BLaER1 treated with 17β-estradiol and CSF1 and Interleukin-3, amounts not matched to agents 10 nM and 100 nM (cell line): Measurements from ENCODE around the gene PITX1.

Experiments
- H3K27ac ChIP-seq, 11 experiments: shearing (Covaris generic); formaldehyde crosslinking; 2 replicates each; pipeline ENCODE4 v1.8.1; 2022
- H3K27me3 ChIP-seq, 11 experiments: shearing (Covaris generic); formaldehyde crosslinking; 2 replicates each; pipeline ENCODE4 v1.8.1; 2022
- H3K36me3 ChIP-seq, 11 experiments: shearing (Covaris generic); formaldehyde crosslinking; 2 replicates each; pipeline ENCODE4 v1.8.1; 2022
- H3K4me1 ChIP-seq, 10 experiments: shearing (Covaris generic); formaldehyde crosslinking; 2 replicates each; pipeline ENCODE4 v1.8.1; 2022
- H3K4me2 ChIP-seq, 11 experiments: shearing (Covaris generic); formaldehyde crosslinking; 2 replicates each; pipeline ENCODE4 v1.8.1; 2022
- H3K4me3 ChIP-seq, 10 experiments: shearing (Covaris generic); formaldehyde crosslinking; 2 replicates each; pipeline ENCODE4 v1.8.1; 2022
- H3K9ac ChIP-seq, 11 experiments: shearing (Covaris generic); formaldehyde crosslinking; 2 replicates each; pipeline ENCODE4 v1.8.1; 2022
- H3K9me3 ChIP-seq, 11 experiments: shearing (Covaris generic); formaldehyde crosslinking; replicated peaks in 1 of 11; 2 replicates each; pipeline ENCODE4 v1.8.1; 2022
- H4K20me1 ChIP-seq, 11 experiments: shearing (Covaris generic); formaldehyde crosslinking; 2 replicates each; pipeline ENCODE4 v1.8.1; 2022
- Cebpa-rat ChIP-seq, 11 experiments: shearing (Covaris generic); IDR thresholded peaks; 2 replicates each; pipeline ENCODE4 v1.8.1; 2022

The PITX1 gene

GRCh38 chr5:135034963-135035677 lies 1.1 kb upstream of the PITX1 start:
- peak overlapping the region in 3 of 11 experiments; percentile 50 to 70 (median 50); a peak in 2 of 22 replicates for H3K4me2 ChIP-seq
- peaks cover 0 to 13% (median 6%) of the 10 kb centered on the region in 10 experiments; a peak in 16 of 20 replicates for H3K4me1 ChIP-seq
- TF ChIP-seq Cebpa-rat (IDR thresholded peaks at IDR 0.05) = no peak
- H3K4me3 ChIP-seq = peak overlapping the region in 1 of 10 experiments; percentile 45; a peak in 1 of 20 replicates
- H3K27me3 ChIP-seq = peaks cover 97 to 100% (median 100%) of the 10 kb centered on the region in 11 experiments
- H4K20me1 ChIP-seq = peaks cover 0 to 90% (median 73%) of the 10 kb centered on the region in 11 experiments; a peak in 17 of 22 replicates
- H3K9me3 ChIP-seq = peaks cover 22 to 48% (median 32%) of the 10 kb centered on the region in 11 experiments
- H3K27ac ChIP-seq = no peak overlapping the region
- no peaks in the 10 kb centered on the region for H3K36me3 ChIP-seq
- H3K9ac ChIP-seq = no peak overlapping the region

DNA sequence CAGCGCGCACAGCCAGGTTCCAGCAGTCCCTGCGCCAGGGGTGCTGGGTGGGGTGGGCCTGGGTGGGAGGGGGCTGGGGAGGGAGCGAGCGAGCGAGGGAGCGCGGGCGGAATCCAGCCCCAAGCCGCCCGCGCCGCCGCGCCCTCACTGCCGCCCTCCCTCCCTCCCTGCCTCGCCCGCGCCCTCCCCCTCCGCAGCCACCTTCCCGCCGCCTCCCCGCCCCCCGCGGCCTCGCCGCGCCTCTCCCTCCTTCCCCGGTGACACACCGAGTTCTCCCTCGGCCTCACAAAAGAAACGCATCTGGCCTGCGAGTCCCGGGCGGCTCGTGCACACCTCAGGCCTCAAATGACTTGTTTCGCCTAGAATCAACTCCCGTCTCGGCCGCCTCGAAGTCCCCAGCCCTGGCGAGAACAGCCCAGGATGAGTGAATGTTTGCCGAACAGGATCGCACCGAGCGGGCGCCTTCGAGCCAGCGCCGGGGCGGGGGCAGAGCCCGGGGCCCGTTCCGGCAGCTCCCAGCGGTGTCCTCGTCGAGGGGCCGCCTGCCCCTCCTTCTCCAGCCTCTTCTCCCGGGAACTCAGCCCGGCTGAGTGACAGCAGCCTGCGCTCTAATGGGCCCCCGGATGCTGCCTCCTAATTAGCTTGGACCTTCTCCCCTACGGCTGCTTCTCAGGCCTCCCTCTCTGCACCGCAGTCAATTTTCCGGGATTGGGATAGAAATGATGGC lies 371 bp upstream of the PITX1 start:
- H3K4me1 ChIP-seq = peaks cover 0 to 13% (median 6%) of the 10 kb centered on the region in 10 experiments; a peak in 16 of 20 replicates
- H3K9me3 ChIP-seq = peaks cover 22 to 48% (median 32%) of the 10 kb centered on the region in 11 experiments
- H4K20me1 ChIP-seq = peaks cover 0 to 85% (median 68%) of the 10 kb centered on the region in 11 experiments; a peak in 17 of 22 replicates
- peaks cover 97 to 100% (median 100%) of the 10 kb centered on the region in 11 experiments for H3K27me3 ChIP-seq
- no peak overlapping the region for H3K9ac ChIP-seq
- H3K4me3 ChIP-seq = peak overlapping the region; percentile 37 to 64 (median 48); a peak in 15 of 20 replicates
- H3K4me2 ChIP-seq = peak overlapping the region; percentile 61 to 90 (median 75); a peak in 21 of 22 replicates
- H3K36me3 ChIP-seq = no peaks in the 10 kb centered on the region
- no peak overlapping the region for H3K27ac ChIP-seq
- TF ChIP-seq Cebpa-rat (IDR thresholded peaks at IDR 0.05) = no peak

GRCh38 chr5:135032999-135033861 lies 798 bp downstream of the PITX1 start:
- H3K27ac ChIP-seq = no peak overlapping the region
- H3K9ac ChIP-seq = no peak overlapping the region; a peak in 1 of 22 replicates
- peak overlapping the region; percentile 37 to 64 (median 48); a peak in 19 of 20 replicates for H3K4me3 ChIP-seq
- H3K4me1 ChIP-seq = peaks cover 0 to 13% (median 6%) of the 10 kb centered on the region in 10 experiments; a peak in 16 of 20 replicates
- H3K36me3 ChIP-seq = no peaks in the 10 kb centered on the region
- peaks cover 0 to 75% (median 56%) of the 10 kb centered on the region in 11 experiments; a peak in 17 of 22 replicates for H4K20me1 ChIP-seq
- TF ChIP-seq Cebpa-rat (IDR thresholded peaks at IDR 0.05) = no peak
- peak overlapping the region; percentile 61 to 90 (median 75) for H3K4me2 ChIP-seq
- peaks cover 97 to 100% (median 100%) of the 10 kb centered on the region in 11 experiments for H3K27me3 ChIP-seq
- peaks cover 22 to 48% (median 33%) of the 10 kb centered on the region in 11 experiments for H3K9me3 ChIP-seq

GRCh38 chr5:135032695-135032998 lies 1.4 kb downstream of the PITX1 start:
- Histone ChIP-seq H4K20me1 (peaks cover 0 to 69% (median 53%) of the 10 kb centered on the region in 11 experiments; a peak in 17 of 22 replicates), H3K4me2 (no peak overlapping the region), H3K36me3 (no peaks in the 10 kb centered on the region), H3K27ac (no peak overlapping the region), H3K9ac (no peak overlapping the region), H3K27me3 (peaks cover 97 to 100% (median 100%) of the 10 kb centered on the region in 11 experiments), H3K4me3 (no peak overlapping the region), H3K4me1 (peaks cover 0 to 13% (median 6%) of the 10 kb centered on the region in 10 experiments; a peak in 16 of 20 replicates), H3K9me3 (peaks cover 26 to 48% (median 32%) of the 10 kb centered on the region in 11 experiments)
- TF ChIP-seq Cebpa-rat (IDR thresholded peaks at IDR 0.05) = no peak

- peaks cover 0 to 67% (median 47%) of the 10 kb centered on the region in 11 experiments; a peak in 17 of 22 replicates for H4K20me1 ChIP-seq
- no peak overlapping the region for H3K9ac ChIP-seq
- H3K4me1 ChIP-seq = peaks cover 0 to 13% (median 6%) of the 10 kb centered on the region in 10 experiments; a peak in 16 of 20 replicates
- peaks cover 97 to 100% (median 100%) of the 10 kb centered on the region in 11 experiments for H3K27me3 ChIP-seq
- no peak for TF ChIP-seq Cebpa-rat (IDR thresholded peaks at IDR 0.05)
- no peak overlapping the region for H3K4me3 ChIP-seq
- H3K36me3 ChIP-seq = no peaks in the 10 kb centered on the region
- no peak overlapping the region for H3K27ac ChIP-seq
- H3K4me2 ChIP-seq = no peak overlapping the region
- H3K9me3 ChIP-seq = peaks cover 26 to 46% (median 32%) of the 10 kb centered on the region in 11 experiments
Measured at GRCh38 chr5:135031813-135032694, 2.0 kb downstream of the PITX1 start.

DNA sequence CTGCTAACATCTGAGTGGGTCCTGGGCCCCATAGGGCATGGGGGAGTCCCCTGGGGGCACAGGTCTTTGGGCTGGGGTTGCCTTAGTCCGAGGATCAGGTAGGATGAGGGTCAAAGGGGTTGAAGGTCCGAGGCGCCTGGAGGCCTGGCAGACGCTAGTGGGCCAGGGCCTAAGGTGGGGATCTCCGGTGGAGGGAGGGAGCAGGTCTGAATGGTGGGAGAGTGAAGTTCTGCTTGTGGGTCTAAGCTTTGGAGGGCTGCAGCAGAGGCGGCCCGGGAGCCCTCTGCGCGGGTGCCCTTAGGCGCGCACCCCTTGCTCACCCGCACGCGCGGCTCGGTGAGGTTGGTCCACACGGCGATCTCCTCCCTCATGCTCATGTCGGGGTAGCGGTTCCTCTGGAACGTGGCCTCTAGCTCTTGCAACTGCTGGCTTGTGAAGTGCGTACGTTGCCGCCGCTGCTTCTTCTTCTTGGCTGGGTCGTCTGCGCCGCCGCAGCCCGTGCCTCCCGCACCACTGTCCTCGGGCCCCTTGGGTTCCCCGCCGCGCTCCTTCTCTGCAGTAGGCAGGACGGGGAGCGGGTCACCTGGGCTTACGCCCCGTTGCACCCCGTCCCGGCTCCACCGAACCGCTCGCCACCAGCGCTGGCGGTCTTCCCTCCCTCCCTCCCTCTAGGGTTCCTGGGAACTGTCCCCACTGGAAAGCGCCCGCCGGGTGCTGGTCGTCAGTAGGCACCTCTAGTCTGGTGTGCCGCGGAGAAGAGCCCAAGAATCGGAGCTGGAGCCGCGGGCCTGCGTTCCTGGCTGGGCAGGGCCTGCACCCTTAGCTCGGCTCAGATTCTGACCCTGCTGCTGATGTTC lies 2.8 kb downstream of the PITX1 start:
- Histone ChIP-seq H3K9ac (no peak overlapping the region), H3K4me3 (no peak overlapping the region; a peak in 1 of 20 replicates), H4K20me1 (peaks cover 0 to 65% (median 42%) of the 10 kb centered on the region in 11 experiments; a peak in 17 of 22 replicates), H3K27me3 (peaks cover 92 to 100% (median 100%) of the 10 kb centered on the region in 11 experiments), H3K36me3 (no peaks in the 10 kb centered on the region), H3K27ac (no peak overlapping the region), H3K4me2 (no peak overlapping the region), H3K4me1 (peaks cover 0 to 13% (median 6%) of the 10 kb centered on the region in 10 experiments; a peak in 16 of 20 replicates), H3K9me3 (peaks cover 26 to 46% (median 32%) of the 10 kb centered on the region in 11 experiments)
- no peak for TF ChIP-seq Cebpa-rat (IDR thresholded peaks at IDR 0.05)
